Vagina (tissue), 2 donors: Measurements from ENCODE around the gene PI4K2B.
"Not testable (repeated sequence)": the region's sequence is repeated elsewhere in the genome, so short reads cannot be mapped to it uniquely, and the experiment has no call there.

Experiments used
- POLR2A ChIP-seq, 2 donors: fragments of 450-650 bp; IDR thresholded peaks; one replicate each; pipeline ENCODE4 v1.6.1; 2017; ENCODE audit warnings: antibody characterized with exemption in 2 of 2, mild to moderate bottlenecking in 2 of 2, moderate library complexity in 2 of 2
- POLR2AphosphoS5 ChIP-seq, 2 donors: sonication (generic); formaldehyde crosslinking; IDR thresholded peaks; one replicate each; pipeline ENCODE4 v1.9.0; 2017; ENCODE audit warnings: antibody characterized with exemption in 2 of 2, mild to moderate bottlenecking in 2 of 2, low read depth in 1 of 2; ENCODE audit not compliant: insufficient read depth in 1 of 2
- TF ChIP-seq, protein P1 (sequence below), 3 experiments: fragments of 450-650 bp in 2 of 3; fragments of 200-600 bp in 1 of 3; sonication (generic) in 1 of 3; IDR thresholded peaks; one replicate each; pipeline ENCODE4 v1.5.1; 2017 to 2019; ENCODE audit warnings: antibody characterized with exemption in 3 of 3, mild to moderate bottlenecking in 2 of 3, moderate library complexity in 2 of 3

DNA sequence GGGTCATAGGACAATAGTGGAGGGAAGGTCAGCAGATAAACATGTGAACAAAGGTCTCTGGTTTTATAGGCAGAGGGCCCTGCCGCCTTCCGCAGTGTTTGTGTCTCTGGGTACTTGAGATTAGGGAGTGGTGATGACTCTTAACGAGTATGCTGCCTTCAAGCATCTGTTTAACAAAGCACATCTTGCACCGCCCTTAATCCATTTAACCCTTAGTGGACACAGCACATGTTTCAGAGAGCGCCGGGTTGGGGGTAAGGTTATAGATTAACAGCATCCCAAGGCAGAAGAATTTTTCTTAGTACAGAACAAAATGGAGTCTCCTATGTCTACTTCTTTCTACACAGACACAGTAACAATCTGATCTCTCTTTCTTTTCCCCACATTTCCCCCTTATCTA, 15.0 kb downstream of the PI4K2B start:
- TF ChIP-seq, protein P1, sequence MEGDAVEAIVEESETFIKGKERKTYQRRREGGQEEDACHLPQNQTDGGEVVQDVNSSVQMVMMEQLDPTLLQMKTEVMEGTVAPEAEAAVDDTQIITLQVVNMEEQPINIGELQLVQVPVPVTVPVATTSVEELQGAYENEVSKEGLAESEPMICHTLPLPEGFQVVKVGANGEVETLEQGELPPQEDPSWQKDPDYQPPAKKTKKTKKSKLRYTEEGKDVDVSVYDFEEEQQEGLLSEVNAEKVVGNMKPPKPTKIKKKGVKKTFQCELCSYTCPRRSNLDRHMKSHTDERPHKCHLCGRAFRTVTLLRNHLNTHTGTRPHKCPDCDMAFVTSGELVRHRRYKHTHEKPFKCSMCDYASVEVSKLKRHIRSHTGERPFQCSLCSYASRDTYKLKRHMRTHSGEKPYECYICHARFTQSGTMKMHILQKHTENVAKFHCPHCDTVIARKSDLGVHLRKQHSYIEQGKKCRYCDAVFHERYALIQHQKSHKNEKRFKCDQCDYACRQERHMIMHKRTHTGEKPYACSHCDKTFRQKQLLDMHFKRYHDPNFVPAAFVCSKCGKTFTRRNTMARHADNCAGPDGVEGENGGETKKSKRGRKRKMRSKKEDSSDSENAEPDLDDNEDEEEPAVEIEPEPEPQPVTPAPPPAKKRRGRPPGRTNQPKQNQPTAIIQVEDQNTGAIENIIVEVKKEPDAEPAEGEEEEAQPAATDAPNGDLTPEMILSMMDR (IDR thresholded peaks at IDR 0.05): not testable (repeated sequence)
- TF ChIP-seq POLR2AphosphoS5 (IDR thresholded peaks at IDR 0.05; ENCODE audit: insufficient read depth in 1 of 2, low read depth in 1 of 2); POLR2A (IDR thresholded peaks at IDR 0.05): not testable (repeated sequence)
